Spinal cord (tissue), 10 donors: ENCODE results near the gene NCR3LG1. TPM values are rescaled to one million over a fixed set of nuclear protein-coding genes. Genes with fewer than 3 reads are reported as not detected.

Source experiments
- DNase-seq, 6 donors: peaks; one replicate each; pipeline versions ENCODE4 v3.0.0 to v3.0.0-alpha.2; 2013 to 2015; ENCODE audit warnings: low spot score in 6 of 6, low read depth in 4 of 6
- H3K27ac ChIP-seq: one replicate; pipeline ENCODE4 v1.5.1; 2013; ENCODE audit warnings: low read depth, low read length, control low read depth
- H3K27me3 ChIP-seq: one replicate; pipeline ENCODE4 v1.6.1; 2013; ENCODE audit warnings: low read length; ENCODE audit not compliant: control insufficient read depth, insufficient read depth
- H3K36me3 ChIP-seq: one replicate; pipeline ENCODE4 v1.6.1; 2013; ENCODE audit warnings: low read length; ENCODE audit not compliant: control insufficient read depth, insufficient read depth
- H3K4me1 ChIP-seq: one replicate; pipeline ENCODE4 v1.6.1; 2013; ENCODE audit warnings: low read length; ENCODE audit not compliant: control insufficient read depth, insufficient read depth
- H3K4me3 ChIP-seq: one replicate; pipeline ENCODE4 v1.5.1; 2013; ENCODE audit warnings: low read depth, low read length, control low read depth
- H3K9me3 ChIP-seq: one replicate; pipeline ENCODE4 v1.6.1; 2013; ENCODE audit warnings: low read length; ENCODE audit not compliant: control insufficient read depth, insufficient read depth
- WGBS: methylation state at CpG from one replicate; pipeline ENCODE4 v1.1.5; 2013; ENCODE audit warnings: missing lambda C conversion rate; ENCODE audit not compliant: insufficient coverage; 5-methylcytosine and 5-hydroxymethylcytosine counted together
- polyA plus RNA-seq, 2 donors: library from polyadenylated mRNA; unstranded; fragments of 120-200 nt; gene quantifications; one replicate each; pipeline ENCODE4 v1.2.1, GENCODE V29; 2013; ENCODE audit not compliant: insufficient read length in 2 of 2
- total RNA-seq, 2 donors: library from RNA; depleted of rRNA in 1 of 2; stranded (reverse); fragments of 120-200 nt in 1 of 2; fragments of >200 nt in 1 of 2; gene quantifications; one replicate each; pipeline versions ENCODE4 v1.2.3 to v1.2.4, GENCODE V29; 2013 to 2014
- donor health status: healthy.

NCR3LG1 gene
- total and polyA plus RNA-seq, 4 donors, result 6.3 to 14.4 (median 8.1) TPM

DNA sequence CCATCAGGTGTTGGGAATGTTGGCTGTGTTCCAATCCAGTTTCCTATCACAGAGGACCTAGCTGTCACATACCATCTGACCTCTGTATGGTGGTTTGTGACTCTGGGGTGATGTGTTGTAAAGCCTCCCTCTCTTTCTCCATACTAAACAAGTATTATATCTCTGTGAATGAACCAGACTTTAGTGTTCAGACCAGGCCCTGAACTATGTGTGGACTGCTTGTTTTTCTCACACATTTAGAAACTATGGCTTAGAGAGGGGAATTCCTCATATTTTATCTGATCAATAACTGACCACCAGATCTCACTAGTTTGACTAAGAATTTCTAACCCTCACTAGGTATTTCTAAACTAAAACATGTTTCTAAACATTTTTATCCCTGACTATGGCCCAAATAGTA, 17.5 kb downstream of the NCR3LG1 start:
- no peak for DNase-seq
- no peaks in the 10 kb centered on the region for H3K27me3 ChIP-seq
- H3K4me3 ChIP-seq, result no peak overlapping the region
- peaks cover 35% of the 10 kb centered on the region for H3K9me3 ChIP-seq
- no peak overlapping the region for H3K27ac ChIP-seq
- H3K36me3 ChIP-seq, result peaks cover 13% of the 10 kb centered on the region
- no peaks in the 10 kb centered on the region for H3K4me1 ChIP-seq

- Histone ChIP-seq H3K27me3 (no peaks in the 10 kb centered on the region), H3K36me3 (peaks cover 13% of the 10 kb centered on the region), H3K4me1 (no peaks in the 10 kb centered on the region), H3K9me3 (peaks cover 39% of the 10 kb centered on the region), H3K27ac (no peak overlapping the region), H3K4me3 (no peak overlapping the region)
- WGBS, result 60% methylated on average over 1 of the region's 2 CpGs
- DNase-seq, result no peak
Measured at GRCh38 chr11:17369684-17370243, 18.2 kb downstream of the NCR3LG1 start.

DNA sequence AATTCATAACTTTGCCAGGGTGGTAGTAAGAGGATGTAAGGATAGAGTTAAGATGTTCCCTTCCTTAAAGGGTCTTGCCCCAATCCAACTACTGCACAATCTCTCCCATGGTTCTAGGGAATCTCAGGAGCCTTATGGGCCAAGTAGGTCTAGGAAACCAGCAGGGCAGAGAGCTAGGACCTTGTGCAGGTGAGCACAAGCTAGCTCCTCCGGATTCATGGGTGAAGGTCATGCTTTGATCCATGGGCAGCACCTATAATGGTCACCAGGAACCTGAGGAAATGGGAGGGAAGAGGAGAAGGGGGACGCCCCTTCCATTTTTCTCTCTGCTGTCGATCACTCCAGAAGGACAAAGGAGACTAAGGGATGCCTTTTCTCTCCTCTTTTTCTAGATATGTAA, 20.0 kb downstream of the NCR3LG1 start:
- no peak overlapping the region for H3K4me3 ChIP-seq

GRCh38 chr11:17375547-17375946, 23.9 kb downstream of the NCR3LG1 start:
- WGBS, result 96% methylated on average over 4 of the region's 5 CpGs

More for the DNA sequence above, 20.0 kb downstream of the NCR3LG1 start:
- Histone ChIP-seq H3K27me3 (no peaks in the 10 kb centered on the region), H3K4me1 (no peaks in the 10 kb centered on the region), H3K27ac (no peak overlapping the region), H3K9me3 (peaks cover 39% of the 10 kb centered on the region), H3K36me3 (peaks cover 13% of the 10 kb centered on the region)
- DNase-seq, result peak in 1 of 6 donors; percentile 26
- WGBS, result 0% methylated on average over 1 of the region's 3 CpGs

DNA sequence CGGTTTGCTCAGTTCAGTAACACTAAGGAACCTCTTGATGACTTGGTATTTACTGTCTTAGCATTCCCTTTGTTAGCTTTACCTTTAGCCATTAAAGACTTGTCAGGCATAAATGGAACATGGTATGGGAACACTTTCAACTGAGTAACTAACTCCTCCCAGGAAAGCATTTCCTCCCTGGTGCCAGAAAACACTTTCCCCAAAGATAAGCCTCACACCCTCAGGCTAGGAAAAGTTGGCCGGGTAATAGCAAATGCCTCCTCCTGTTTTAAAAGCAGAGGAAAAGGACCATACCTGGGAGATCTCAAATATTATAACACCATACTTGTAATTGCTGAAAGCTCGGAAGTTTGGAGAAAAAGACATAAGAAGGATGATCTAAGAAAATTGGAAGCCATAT, 24.9 kb downstream of the NCR3LG1 start:
- Histone ChIP-seq H3K36me3 (peaks cover 4% of the 10 kb centered on the region), H3K4me3 (no peak overlapping the region), H3K27me3 (no peaks in the 10 kb centered on the region), H3K27ac (no peak overlapping the region), H3K9me3 (peaks cover 20% of the 10 kb centered on the region), H3K4me1 (no peaks in the 10 kb centered on the region)
- WGBS, result no CpG with 5 or more reads among the region's 3 CpGs
- no peak for DNase-seq

More at GRCh38 chr11:17375547-17375946, 23.9 kb downstream of the NCR3LG1 start:
- Histone ChIP-seq H3K27ac (no peak overlapping the region), H3K9me3 (peaks cover 29% of the 10 kb centered on the region), H3K4me1 (no peaks in the 10 kb centered on the region), H3K27me3 (no peaks in the 10 kb centered on the region), H3K4me3 (no peak overlapping the region), H3K36me3 (peaks cover 6% of the 10 kb centered on the region)
- no peak for DNase-seq

- H3K27ac ChIP-seq, result no peak overlapping the region
- WGBS, result no CpG with 5 or more reads among the region's 2 CpGs
- DNase-seq, result no peak
- H3K4me3 ChIP-seq, result no peak overlapping the region
- peaks cover 4% of the 10 kb centered on the region for H3K9me3 ChIP-seq
- peaks cover 2% of the 10 kb centered on the region for H3K4me1 ChIP-seq
- no peaks in the 10 kb centered on the region for H3K36me3 ChIP-seq
- no peaks in the 10 kb centered on the region for H3K27me3 ChIP-seq
Measured at GRCh38 chr11:17378655-17379054, 27.1 kb downstream of the NCR3LG1 start.

GRCh38 chr11:17379383-17380180, 28.0 kb downstream of the NCR3LG1 start:
- Histone ChIP-seq H3K27me3 (no peaks in the 10 kb centered on the region), H3K9me3 (no peaks in the 10 kb centered on the region), H3K4me3 (no peak overlapping the region), H3K4me1 (peaks cover 10% of the 10 kb centered on the region), H3K27ac (no peak overlapping the region), H3K36me3 (no peaks in the 10 kb centered on the region)
- 81% methylated on average over 4 of the region's 7 CpGs for WGBS
- no peak for DNase-seq

GRCh38 chr11:17381156-17381555, 29.6 kb downstream of the NCR3LG1 start:
- Histone ChIP-seq H3K4me1 (peaks cover 19% of the 10 kb centered on the region), H3K27me3 (no peaks in the 10 kb centered on the region), H3K36me3 (peaks cover 7% of the 10 kb centered on the region), H3K9me3 (no peaks in the 10 kb centered on the region), H3K27ac (no peak overlapping the region), H3K4me3 (no peak overlapping the region)
- peak in 1 of 6 donors; percentile 21 for DNase-seq
- WGBS, result 75% methylated on average over 3 of the region's 4 CpGs

DNA sequence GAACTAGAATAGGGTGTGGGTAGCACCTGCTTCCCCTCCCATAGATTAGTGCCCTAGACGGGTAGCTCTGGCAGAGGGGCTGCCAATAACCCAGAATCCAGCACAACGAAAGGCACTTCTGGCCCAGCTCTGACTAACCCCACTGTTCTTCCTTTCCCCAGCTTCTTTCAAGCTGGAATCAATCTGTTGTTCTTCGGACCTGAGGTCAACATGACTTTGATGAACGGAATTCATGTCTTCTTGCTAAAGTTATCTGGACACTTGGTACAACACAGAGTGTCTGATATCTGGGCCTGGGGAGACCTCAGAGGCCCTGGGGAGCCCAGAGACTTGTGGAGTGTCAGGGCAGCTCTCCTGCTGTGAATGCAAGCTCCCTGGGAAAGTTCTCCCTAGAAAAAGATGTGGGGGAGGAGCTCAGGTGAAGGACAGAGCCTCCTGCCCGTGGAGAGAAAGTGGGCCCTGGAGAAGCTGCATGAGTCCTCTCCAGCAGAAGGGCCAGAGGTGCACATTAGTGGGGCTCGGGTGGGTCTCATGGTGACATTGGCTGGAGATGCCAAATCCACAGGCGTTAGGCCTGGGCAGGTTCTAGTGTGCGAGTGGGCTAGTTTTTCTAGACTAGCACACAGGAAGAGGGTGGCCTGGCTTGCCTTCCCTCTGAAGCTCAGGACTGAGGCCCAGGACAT, 30.6 kb downstream of the NCR3LG1 start:
- Histone ChIP-seq H3K4me1 (peaks cover 27% of the 10 kb centered on the region), H3K27ac (no peak overlapping the region), H3K36me3 (peaks cover 17% of the 10 kb centered on the region), H3K27me3 (no peaks in the 10 kb centered on the region), H3K9me3 (no peaks in the 10 kb centered on the region), H3K4me3 (no peak overlapping the region)
- WGBS, result 84% methylated on average over 8 of the region's 8 CpGs
- DNase-seq, result no peak
